Cardiac muscle cell (in vitro differentiated cells and primary cell): ENCODE measurements around the gene ME1. TPM values are rescaled to one million over a fixed set of nuclear protein-coding genes. Genes with fewer than 3 reads are reported as not detected.
"Not testable (repeated sequence)": the region's sequence is repeated elsewhere in the genome, so short reads cannot be mapped to it uniquely, and the experiment has no call there.

Experiments
- DNase-seq, 2 donors: peaks; one replicate each; pipeline versions ENCODE4 v3.0.0 to v3.0.0-alpha.2; 2010 to 2017; ENCODE audit warnings: low read depth in 1 of 2, low spot score in 1 of 2
- H3K27ac ChIP-seq: fragments of 200-600 bp; sonication (generic); 2 replicates; pipeline ENCODE4 v1.5.1; 2016
- H3K27me3 ChIP-seq: fragments of 200-600 bp; sonication (generic); 2 replicates; pipeline ENCODE4 v1.6.0; 2016; ENCODE audit warnings: control low read depth
- H3K36me3 ChIP-seq: fragments of 200-600 bp; sonication (generic); 2 replicates; pipeline ENCODE4 v1.5.1; 2016; ENCODE audit warnings: control low read depth
- H3K4me1 ChIP-seq: fragments of 200-600 bp; sonication (generic); 2 replicates; pipeline ENCODE4 v1.8.1; 2017; ENCODE audit warnings: low read depth, mild to moderate bottlenecking, mixed run types
- H3K4me3 ChIP-seq: fragments of 200-600 bp; sonication (generic); 2 replicates; pipeline ENCODE4 v1.5.1; 2016; ENCODE audit warnings: mild to moderate bottlenecking
- H3K9me3 ChIP-seq: fragments of 200-600 bp; sonication (generic); 2 replicates; pipeline ENCODE4 v1.5.1; 2017; ENCODE audit warnings: low read depth, mild to moderate bottlenecking, control low read depth
- polyA plus RNA-seq: library from polyadenylated mRNA; unstranded; fragments of >200 nt; fragmentation: Nextera tagmentation; extraction: Ambion mirVana; gene quantifications from 2 replicates; pipeline ENCODE4 v1.2.1, GENCODE V29; 2016
- total RNA-seq: library from RNA; depleted of rRNA; stranded (reverse); fragments of >200 nt; gene quantifications from 2 replicates; pipeline ENCODE4 v1.2.3, GENCODE V29; 2016
- TF ChIP-seq, protein P1 (sequence below): IDR thresholded peaks from 2 replicates; pipeline ENCODE4 v1.5.1; 2012; ENCODE audit warnings: low read depth, mild to moderate bottlenecking, low read length

Gene ME1
- total and polyA plus RNA-seq, 2 experiments from 2014 or later = 2.0 to 6.6 TPM

DNA sequence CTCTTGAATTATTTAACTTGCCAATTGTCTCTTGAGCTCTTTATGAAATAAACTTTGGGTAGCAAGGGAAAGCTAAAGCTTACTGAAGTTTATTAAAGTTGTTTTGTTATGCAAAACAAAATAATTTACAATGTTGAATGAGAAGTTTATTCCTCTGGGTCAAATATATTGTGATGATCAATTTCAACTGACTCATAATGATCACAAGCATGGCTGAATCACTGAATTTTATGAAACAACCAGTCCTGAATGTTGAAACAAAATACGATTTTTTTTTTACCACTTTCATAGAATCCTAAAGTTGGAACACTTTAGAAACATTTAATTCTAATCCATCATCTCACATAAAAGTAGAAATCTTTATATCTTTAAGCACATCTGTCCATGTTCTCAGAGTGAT is 127.4 kb downstream of the ME1 start:
- Histone ChIP-seq H3K4me1 (no peaks in the 10 kb centered on the region), H3K4me3 (no peak overlapping the region), H3K36me3 (no peaks in the 10 kb centered on the region), H3K27me3 (no peaks in the 10 kb centered on the region), H3K27ac (no peak overlapping the region), H3K9me3 (no peaks in the 10 kb centered on the region)
- TF ChIP-seq, protein P1, sequence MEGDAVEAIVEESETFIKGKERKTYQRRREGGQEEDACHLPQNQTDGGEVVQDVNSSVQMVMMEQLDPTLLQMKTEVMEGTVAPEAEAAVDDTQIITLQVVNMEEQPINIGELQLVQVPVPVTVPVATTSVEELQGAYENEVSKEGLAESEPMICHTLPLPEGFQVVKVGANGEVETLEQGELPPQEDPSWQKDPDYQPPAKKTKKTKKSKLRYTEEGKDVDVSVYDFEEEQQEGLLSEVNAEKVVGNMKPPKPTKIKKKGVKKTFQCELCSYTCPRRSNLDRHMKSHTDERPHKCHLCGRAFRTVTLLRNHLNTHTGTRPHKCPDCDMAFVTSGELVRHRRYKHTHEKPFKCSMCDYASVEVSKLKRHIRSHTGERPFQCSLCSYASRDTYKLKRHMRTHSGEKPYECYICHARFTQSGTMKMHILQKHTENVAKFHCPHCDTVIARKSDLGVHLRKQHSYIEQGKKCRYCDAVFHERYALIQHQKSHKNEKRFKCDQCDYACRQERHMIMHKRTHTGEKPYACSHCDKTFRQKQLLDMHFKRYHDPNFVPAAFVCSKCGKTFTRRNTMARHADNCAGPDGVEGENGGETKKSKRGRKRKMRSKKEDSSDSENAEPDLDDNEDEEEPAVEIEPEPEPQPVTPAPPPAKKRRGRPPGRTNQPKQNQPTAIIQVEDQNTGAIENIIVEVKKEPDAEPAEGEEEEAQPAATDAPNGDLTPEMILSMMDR = no peak
- no peak for DNase-seq

DNA sequence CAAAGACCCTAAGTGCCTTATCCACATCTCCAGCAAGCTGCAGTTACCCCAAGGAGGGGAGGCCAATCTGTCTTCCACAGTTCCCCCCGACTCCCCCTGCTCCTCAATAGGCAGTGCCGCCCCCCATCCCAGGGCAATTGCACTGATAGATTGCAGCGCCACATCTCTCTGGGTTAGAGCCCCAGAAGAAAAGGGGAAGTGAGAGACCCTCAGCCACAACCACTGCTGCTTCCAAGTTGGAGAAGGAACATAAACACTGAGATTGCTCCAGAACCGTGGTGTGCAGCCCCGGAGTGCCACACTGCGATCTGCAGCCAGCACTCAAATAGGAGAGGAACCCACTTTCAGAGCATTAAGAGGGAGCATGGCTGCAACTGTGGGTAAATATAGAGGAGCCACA is 136.2 kb downstream of the ME1 start:
- DNase-seq = no peak
- Histone ChIP-seq H3K27me3 (no peaks in the 10 kb centered on the region), H3K9me3 (no peaks in the 10 kb centered on the region), H3K4me3 (no peak overlapping the region), H3K27ac (no peak overlapping the region), H3K4me1 (no peaks in the 10 kb centered on the region), H3K36me3 (no peaks in the 10 kb centered on the region)
- TF ChIP-seq, protein P1 = no peak

DNA sequence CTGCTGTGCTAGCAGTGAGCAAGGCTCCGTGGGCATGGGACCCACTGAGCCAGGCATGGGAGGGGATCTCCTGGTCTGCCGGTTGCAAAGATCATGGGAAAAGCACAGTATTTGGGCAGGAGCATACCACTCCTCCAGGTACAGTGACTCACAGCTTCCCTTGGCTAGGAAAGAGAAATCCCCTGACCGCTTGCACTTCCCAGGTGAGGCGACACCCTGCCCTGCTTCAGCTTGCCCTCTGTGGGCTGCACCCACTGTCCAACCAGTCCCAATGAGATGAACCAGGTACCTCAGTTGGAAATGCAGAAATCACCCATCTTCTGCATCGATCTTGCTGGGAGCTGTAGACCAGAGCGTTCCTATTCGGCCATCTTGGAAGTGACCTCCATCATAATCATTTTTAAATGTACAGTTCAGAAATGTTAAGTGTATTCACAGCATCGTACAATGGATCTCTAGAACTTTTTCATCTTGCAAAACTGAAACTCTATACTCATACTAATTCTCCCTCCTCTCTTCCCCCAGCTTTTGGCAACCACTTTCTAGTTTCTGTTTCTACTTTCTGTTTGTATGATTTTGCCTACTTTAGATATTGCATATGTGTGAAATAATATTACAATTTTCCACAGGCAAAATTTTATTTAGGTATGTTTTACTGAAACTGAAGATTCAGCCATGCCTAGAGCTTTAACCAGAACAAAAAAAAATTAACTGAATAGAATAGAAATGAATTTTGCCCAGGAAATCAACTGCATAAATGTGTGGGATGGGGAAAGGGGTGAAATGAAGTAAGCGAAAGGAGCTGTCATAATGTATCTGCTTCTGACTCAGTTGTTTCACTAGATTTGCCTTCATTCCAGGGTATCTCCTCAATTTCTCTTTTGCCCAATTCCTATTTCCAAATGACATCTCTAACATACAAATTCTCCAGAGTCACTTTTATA is 137.7 kb downstream of the ME1 start:
- Histone ChIP-seq H3K4me1 (no peaks in the 10 kb centered on the region), H3K27me3 (no peaks in the 10 kb centered on the region), H3K9me3 (no peaks in the 10 kb centered on the region), H3K36me3 (no peaks in the 10 kb centered on the region), H3K27ac (no peak overlapping the region), H3K4me3 (no peak overlapping the region)
- DNase-seq = no peak
- TF ChIP-seq, protein P1 = no peak

DNA sequence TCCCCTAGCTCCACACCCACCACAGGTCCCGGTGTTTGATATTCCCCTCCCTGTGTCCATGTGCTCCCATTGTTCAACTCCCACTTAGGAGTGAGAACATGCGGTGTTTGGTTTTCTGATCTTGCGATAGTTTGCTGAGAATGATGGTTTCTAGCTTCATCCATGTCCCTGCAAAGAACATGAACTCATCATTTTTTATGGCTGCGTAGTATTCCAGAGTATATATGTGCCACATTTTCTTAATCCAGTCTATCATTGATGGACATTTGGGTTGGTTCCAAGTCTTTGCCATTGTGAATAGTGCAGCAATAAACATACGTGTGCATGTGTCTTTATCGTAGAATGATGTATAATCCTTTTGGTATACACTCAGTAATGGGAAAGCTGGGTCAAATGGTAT is 143.6 kb downstream of the ME1 start:
- not testable (repeated sequence) for DNase-seq, H3K9me3 ChIP-seq, H3K27me3 ChIP-seq, H3K4me3 ChIP-seq, H3K27ac ChIP-seq, H3K36me3 ChIP-seq
- peaks cover 20% of the 10 kb centered on the region for H3K4me1 ChIP-seq

DNA sequence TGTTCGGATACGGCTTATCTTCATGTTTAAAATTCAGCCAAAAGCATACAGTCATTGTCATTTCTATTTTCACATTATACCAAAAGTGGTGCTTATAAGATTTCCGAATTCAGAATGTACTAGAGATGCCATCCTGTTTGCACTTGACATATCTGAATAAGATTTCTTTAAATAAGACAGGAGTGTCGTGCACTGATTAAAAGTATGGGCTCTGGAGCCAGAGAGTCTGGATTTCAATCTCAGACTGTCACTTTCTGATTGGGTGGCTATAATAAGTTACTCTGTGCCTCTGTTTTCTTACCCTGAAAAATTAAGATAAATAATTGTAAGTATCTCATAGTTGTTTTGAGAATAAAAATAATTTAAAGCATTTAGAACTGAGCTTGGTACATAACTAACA is 144.9 kb downstream of the ME1 start:
- Histone ChIP-seq H3K4me1 (peaks cover 20% of the 10 kb centered on the region), H3K36me3 (no peaks in the 10 kb centered on the region), H3K27me3 (no peaks in the 10 kb centered on the region), H3K4me3 (no peak overlapping the region), H3K9me3 (no peaks in the 10 kb centered on the region), H3K27ac (peak overlapping the region; percentile 53)
- TF ChIP-seq, protein P1 = no peak
- DNase-seq = no peak

DNA sequence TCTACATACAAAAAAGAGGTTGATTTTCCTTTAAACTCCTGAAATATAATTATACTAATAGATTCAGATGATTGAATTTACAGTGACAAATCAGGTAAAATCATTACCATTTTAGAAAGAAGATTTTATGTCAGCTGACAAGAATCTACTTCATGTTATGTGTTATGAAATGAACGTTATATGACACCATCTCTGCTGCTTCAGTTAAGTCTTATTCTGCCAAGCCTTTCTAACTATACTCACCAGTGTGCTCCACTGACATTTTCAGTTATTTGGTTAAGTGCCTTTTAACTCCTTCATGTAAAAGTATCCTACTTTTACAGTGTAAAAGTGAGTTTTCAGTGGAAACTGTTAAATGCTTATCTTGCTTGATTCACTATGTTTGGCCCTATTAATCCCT is 157.3 kb downstream of the ME1 start:
- no peaks in the 10 kb centered on the region for H3K27me3 ChIP-seq
- H3K4me3 ChIP-seq = no peak overlapping the region
- no peaks in the 10 kb centered on the region for H3K36me3 ChIP-seq
- H3K27ac ChIP-seq = no peak overlapping the region
- no peaks in the 10 kb centered on the region for H3K9me3 ChIP-seq
- DNase-seq = peak in 1 of 2 donors; percentile 19
- no peaks in the 10 kb centered on the region for H3K4me1 ChIP-seq
- TF ChIP-seq, protein P1 = no peak
